ENCODE data around the gene MYO7B.

DNA sequence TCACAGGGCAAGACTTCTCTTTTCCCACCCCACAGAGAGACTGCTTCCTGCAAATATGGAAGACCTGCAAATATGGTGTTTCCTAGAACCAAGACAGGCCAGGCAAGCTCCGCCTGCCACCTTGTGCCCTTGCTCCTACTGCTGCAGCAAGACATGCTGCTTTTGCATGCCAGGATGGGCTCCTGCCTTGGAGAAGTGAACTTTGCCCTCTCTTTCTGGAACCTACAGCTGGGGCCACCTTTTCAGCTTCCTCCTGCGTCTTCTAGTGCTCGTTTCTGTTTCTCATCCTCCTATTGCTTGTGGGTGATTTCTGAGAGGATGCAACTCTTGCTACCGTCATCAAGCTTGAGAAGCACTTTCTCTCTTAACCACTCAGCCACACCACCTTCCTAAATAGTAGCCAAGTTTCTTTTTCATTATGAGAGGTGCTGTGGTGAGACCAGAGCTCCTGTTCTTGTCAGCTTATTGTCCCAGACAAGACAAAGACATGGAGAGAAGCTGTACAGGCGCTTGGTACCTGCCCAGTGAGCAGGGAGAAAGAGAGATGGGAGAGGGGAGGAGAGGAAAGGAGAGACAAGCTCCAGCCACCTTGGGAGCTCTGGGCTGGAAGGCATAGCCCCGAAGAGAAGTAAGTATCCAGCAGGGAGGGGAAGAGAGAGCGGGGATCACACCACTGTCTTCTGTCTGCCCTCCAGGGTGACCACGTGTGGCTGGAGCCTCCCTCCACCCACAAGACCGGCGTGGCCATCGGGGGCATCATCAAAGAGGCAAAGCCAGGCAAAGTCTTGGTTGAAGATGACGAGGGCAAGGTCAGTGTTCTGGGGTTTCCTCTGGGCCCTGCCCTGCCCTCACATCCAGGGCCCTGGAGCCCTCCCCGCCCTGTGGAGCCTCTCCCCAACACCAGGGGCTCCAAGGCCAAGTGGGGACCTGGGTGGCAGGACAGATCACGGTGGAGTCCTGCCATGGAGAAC, 28.3 kb downstream of the MYO7B start:
- no peak for TF ChIP-seq POLR2A (IDR thresholded peaks at IDR 0.05)
- TF ChIP-seq, protein P1, sequence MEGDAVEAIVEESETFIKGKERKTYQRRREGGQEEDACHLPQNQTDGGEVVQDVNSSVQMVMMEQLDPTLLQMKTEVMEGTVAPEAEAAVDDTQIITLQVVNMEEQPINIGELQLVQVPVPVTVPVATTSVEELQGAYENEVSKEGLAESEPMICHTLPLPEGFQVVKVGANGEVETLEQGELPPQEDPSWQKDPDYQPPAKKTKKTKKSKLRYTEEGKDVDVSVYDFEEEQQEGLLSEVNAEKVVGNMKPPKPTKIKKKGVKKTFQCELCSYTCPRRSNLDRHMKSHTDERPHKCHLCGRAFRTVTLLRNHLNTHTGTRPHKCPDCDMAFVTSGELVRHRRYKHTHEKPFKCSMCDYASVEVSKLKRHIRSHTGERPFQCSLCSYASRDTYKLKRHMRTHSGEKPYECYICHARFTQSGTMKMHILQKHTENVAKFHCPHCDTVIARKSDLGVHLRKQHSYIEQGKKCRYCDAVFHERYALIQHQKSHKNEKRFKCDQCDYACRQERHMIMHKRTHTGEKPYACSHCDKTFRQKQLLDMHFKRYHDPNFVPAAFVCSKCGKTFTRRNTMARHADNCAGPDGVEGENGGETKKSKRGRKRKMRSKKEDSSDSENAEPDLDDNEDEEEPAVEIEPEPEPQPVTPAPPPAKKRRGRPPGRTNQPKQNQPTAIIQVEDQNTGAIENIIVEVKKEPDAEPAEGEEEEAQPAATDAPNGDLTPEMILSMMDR (IDR thresholded peaks at IDR 0.05) = no peak

Data from thyroid gland (tissue), 4 donors.